ENCODE data around the gene SCAMP5.

SCAMP5 gene

DNA sequence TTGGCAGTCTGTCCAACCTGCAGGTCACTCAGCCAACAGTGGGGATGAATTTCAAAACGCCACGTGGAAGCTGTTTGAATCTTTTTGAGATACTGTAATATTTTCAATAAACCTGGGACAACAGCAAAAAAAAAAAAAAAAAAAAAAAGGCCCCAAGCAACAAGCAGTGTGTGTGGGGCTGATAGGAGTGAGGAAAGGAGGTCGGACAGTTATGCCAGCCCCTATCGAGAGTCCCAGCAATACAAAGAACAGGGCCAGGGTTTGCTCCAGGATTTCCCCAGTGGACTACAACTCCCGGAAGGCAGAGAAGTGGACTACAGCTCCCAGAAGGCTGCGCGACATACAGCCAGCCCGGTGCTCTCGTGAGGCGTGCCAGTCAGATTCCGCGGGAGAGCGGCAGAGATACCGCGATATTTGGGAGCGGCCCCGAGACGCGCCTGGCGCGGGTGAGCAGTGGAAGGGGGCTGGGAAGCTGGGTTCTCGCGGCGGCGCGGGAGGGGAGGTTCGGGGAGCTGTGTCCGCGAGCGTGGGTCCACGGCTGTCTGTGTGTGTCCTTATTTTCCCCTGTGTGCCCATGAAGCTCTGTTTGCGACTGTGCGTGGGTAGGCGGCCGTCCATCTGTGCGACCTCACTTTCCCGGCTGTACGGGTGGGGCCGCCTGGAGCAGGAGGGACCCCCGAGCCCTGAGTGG lies 28.0 kb downstream of the SCAMP5 start, which contains the start of gene PPCDC:
TSS of gene PPCDC (plus strand) at position 410 of the 691 bp plus-strand sequence. CDS start 4,729 bp downstream, outside the sequence.
- TF ChIP-seq GATA3 (IDR thresholded peaks at IDR 0.05; ENCODE audit: low read depth, low read length) (no peak), GATA2 (IDR thresholded peaks at IDR 0.05; ENCODE audit: low read depth, low read length) (no peak)

DNA sequence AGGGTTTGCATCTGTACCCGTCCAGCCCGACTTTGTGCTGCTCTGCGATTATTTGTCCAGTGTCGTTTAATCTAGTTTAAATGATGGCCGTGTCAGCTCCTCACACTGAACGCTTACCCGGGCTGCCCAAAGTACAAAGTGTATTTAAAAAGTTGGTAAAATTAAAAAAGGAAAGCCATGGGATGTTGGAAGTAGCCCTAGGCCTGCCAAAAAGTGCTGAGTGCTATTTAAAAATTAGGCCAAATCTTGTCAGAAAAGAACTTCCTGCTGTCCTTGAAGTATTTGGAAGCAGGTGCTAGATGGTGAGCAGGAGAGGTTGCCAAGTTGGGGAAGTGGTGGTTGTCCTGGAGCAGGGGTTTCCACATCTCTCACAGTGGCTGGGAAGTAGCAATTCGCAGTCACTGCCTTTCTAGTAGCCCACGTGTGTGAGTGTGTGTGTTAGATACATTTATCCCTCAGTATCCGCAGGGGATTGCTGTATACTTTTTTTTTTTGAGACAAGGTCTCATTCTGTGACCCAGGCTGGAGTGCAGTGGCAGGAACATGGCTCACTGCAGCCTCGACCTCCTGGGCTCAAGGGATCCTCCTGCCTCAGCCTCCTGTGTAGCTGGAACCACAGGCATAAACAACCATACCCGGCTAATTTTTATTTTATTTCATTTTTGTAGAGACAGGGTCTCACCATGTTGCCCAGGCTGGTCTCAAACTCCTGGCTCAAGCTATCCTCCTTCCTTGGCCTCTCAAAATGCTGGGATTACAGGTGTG lies 28.7 kb downstream of the SCAMP5 start:
- TF ChIP-seq GATA2 (IDR thresholded peaks at IDR 0.05; ENCODE audit: low read depth, low read length) (no peak), GATA3 (IDR thresholded peaks at IDR 0.05; ENCODE audit: low read depth, low read length) (no peak)

- no peak for TF ChIP-seq GATA3 (IDR thresholded peaks at IDR 0.05; ENCODE audit: low read depth, low read length)
- TF ChIP-seq GATA2 (IDR thresholded peaks at IDR 0.05; ENCODE audit: low read depth, low read length), result no peak
Measured at GRCh38 chr15:75025107-75025506, 29.7 kb downstream of the SCAMP5 start.

GRCh38 chr15:75025548-75026260 lies 30.3 kb downstream of the SCAMP5 start:
- no peak for TF ChIP-seq GATA2 (IDR thresholded peaks at IDR 0.05; ENCODE audit: low read depth, low read length)
- TF ChIP-seq GATA3 (IDR thresholded peaks at IDR 0.05; ENCODE audit: low read depth, low read length), result no peak

DNA sequence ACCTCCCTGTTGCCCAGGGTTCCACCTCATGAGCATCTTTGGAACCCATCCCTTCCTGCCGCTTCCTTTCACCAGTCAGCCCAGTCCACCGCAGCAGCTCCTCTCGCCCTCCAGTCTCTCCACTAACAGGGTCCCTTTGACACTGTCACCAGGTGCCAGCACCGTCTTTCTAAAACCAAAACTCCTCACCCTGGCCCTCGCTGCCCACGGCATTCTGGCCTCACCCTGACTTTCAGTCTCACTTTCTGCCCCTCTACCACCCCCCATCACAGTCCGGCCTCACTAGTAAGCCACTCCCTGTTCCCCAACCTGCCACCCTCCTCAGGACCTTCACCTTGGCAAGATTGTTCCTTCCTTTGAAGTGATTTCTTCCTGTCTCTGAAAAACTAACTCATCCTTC lies 32.2 kb downstream of the SCAMP5 start:
- TF ChIP-seq GATA3 (IDR thresholded peaks at IDR 0.05; ENCODE audit: low read depth, low read length) (no peak), GATA2 (IDR thresholded peaks at IDR 0.05; ENCODE audit: low read depth, low read length) (no peak)

DNA sequence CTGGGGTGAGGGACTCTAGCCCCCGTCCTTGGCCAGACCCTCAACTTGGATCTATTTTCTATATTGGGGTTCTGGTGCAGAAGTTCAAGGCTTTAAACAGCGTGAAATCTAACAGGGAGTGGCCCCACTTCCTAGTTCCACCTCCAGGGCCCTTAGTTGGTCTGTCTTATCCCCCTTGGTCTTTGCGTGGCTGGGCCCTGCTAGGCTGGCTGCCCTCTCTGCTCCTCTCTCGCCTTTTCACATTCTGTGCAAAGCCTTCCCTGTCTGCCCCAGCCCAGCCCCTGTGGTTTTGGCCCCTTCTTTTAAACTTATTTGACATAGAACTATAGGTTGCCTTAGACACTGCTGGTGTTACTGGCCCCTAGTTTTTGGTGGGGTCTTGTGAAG lies 33.6 kb downstream of the SCAMP5 start:
- TF ChIP-seq GATA3 (IDR thresholded peaks at IDR 0.05; ENCODE audit: low read depth, low read length) (no peak), GATA2 (IDR thresholded peaks at IDR 0.05; ENCODE audit: low read depth, low read length) (no peak)

GRCh38 chr15:75029378-75030022 lies 34.1 kb downstream of the SCAMP5 start:
- TF ChIP-seq GATA2 (IDR thresholded peaks at IDR 0.05; ENCODE audit: low read depth, low read length) (no peak), GATA3 (IDR thresholded peaks at IDR 0.05; ENCODE audit: low read depth, low read length) (no peak)

DNA sequence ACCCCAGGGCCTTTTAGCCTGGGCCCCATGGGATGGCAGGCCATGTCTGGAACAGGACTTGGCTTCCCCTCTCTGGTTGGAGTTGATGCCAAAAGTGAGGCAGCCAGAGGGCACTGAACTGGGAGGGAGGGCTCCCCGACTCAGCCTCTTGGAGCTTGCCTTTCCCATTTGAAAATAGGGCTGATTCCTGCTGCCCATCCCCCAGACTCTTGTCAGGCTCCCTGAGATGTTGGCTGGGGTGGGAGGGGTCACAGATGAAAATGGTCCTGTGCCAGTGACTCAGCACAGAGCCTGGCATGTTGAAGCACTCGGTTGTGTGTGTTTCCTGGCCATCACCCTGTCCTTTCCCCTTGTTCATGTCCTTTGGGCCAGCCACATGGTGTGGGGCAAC lies 34.7 kb downstream of the SCAMP5 start:
- TF ChIP-seq GATA2 (IDR thresholded peaks at IDR 0.05; ENCODE audit: low read depth, low read length), result no peak
- no peak for TF ChIP-seq GATA3 (IDR thresholded peaks at IDR 0.05; ENCODE audit: low read depth, low read length)

DNA sequence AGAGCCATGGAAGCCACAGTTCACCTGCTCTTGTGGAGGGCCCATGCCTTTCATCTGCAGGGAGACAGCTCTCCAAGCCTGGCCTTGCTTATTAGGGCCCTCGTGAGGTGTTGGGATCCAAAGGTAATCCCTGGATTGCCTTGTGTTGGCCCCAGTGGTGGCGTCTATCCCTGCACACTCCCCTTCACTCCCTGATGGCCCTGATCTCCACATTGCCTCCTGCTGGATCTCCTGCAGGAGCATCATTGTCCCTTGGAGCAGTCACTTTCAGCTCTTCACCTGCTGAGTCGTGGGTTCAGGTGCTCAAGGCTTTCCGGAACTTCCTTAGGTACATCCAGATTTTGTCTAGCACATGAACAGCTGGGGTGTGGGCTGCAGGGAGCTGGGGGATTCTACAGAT lies 35.1 kb downstream of the SCAMP5 start:
- TF ChIP-seq GATA3 (IDR thresholded peaks at IDR 0.05; ENCODE audit: low read depth, low read length) (no peak), GATA2 (IDR thresholded peaks at IDR 0.05; ENCODE audit: low read depth, low read length) (no peak)

DNA sequence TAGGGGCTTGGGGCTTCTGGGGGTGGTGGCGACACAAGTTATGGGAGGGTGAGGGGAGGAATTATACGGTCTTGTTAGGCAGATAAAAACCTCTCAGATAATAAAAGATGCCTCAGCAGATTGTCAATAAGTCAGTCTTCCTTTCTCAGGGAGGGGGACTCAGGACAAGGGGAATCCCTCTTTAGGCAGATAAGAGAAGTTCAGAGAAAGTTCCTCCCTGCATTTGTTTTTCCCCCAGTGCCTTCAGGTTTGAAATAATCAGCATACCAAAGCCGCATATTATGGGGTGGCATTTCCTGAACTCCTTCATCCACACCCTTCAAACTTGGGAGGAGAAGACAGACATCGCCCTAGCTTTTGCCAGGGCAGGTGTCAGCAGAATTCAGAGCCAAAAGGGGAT lies 36.5 kb downstream of the SCAMP5 start:
- TF ChIP-seq GATA2 (IDR thresholded peaks at IDR 0.05; ENCODE audit: low read depth, low read length) (no peak), GATA3 (IDR thresholded peaks at IDR 0.05; ENCODE audit: low read depth, low read length) (no peak)

DNA sequence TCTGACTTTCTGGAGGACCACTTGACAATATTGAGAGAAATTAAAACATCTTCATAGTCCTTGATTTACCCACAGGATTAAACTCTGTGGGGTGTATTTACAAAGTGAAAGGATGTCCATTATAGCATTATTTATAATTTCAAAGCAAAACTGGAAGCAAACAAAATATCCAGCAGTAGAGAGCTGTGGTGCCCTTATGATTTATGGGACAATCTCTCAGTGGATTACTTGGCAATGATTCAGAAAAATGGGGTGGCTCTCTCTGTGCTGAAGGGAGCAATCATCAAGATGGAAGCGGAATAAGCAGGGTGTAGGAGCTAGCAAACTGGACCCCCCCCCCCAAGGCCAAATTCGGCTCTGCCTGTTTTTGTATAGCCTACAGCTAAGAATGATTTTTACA lies 37.0 kb downstream of the SCAMP5 start:
- no peak for TF ChIP-seq GATA2 (IDR thresholded peaks at IDR 0.05; ENCODE audit: low read depth, low read length)
- no peak for TF ChIP-seq GATA3 (IDR thresholded peaks at IDR 0.05; ENCODE audit: low read depth, low read length)

DNA sequence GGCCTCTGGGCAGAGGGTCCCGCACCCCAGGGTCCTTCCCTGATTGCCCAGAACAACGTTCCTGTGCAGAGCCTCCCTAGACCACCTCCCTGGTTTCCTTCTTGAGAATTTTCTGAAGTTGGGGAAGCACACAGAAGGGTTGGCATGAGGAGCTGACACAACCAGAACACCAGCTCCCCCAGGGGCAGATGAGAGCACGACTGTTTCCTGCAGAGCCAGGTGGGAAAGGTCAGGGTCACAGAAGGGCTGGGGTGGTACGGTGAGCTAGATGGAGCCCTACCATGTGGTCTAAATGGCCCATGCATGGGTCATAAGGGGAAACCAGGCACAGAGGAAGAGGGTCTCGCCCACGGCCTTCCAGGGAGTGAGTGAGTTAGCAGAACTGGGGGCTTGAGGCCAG lies 38.4 kb downstream of the SCAMP5 start:
- TF ChIP-seq GATA3 (IDR thresholded peaks at IDR 0.05; ENCODE audit: low read depth, low read length), result no peak
- no peak for TF ChIP-seq GATA2 (IDR thresholded peaks at IDR 0.05; ENCODE audit: low read depth, low read length)

GRCh38 chr15:75034615-75035014 lies 39.3 kb downstream of the SCAMP5 start:
- TF ChIP-seq GATA3 (IDR thresholded peaks at IDR 0.05; ENCODE audit: low read depth, low read length), result no peak
- no peak for TF ChIP-seq GATA2 (IDR thresholded peaks at IDR 0.05; ENCODE audit: low read depth, low read length)

DNA sequence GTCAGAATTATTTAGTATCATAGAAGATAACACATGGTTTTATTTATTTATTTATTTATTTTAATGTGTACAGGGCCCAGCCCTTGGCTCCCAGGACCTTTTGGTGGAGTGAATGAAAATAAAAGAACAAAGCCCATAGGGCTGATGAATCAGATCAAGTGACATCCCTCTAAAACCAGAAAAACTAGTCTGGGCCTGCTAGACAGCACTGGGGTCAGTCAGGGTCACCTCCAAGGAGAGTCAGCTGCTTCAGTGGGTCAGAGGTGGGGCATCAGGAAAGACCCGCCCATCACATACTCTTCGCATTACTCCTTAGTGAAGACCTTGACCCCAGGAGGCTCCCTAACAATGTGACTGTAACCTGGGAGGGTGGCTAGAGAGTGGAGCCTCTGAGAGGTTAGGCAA lies 40.9 kb downstream of the SCAMP5 start:
- no peak for TF ChIP-seq GATA3 (IDR thresholded peaks at IDR 0.05; ENCODE audit: low read depth, low read length)
- no peak for TF ChIP-seq GATA2 (IDR thresholded peaks at IDR 0.05; ENCODE audit: low read depth, low read length)
